NCI-H345 (cell line): Measurements from ENCODE around the gene ADIPOQ.
"Not testable (repeated sequence)": the region's sequence is repeated elsewhere in the genome, so short reads cannot be mapped to it uniquely, and the experiment has no call there.

Source experiments
- DNase-seq: peaks from one replicate; lab custom pipeline; 2025; lab: John Stamatoyannopoulos, UW

The ADIPOQ gene

DNA sequence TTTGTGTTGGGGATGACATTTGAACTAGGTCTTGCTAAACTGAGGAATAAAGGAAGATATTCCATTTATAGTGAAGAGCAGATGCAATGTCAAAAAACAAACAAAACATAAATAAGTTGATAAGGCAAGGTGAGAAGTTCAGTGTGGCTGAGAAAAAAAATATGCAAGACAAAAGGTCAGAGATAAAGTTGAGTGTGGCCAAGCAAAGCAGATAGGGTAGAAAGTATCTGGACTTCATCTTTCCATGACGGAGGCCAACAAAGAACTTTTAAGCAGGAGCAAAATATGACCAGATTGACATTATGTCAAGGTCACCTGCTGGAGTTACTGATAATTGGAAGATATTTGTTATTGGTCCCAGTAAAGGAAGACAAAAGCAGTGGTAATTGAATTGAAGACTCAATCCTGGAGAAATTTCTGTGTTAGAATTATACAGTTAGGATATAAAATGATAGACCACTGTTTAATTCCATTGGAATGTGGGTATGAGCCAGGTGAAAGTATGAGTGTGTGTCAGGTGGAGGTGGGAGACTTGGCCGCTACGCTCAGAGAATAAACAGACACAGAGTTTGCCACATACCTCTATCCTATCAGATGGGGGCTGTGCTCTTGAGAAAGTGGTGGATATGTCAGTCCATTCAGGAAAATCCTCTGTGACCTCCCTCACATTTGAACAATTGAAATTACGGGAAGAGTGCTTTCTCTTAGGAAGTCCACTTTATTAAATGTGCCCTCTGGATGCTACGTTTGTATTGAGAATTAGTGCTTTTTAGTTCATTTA, 28.1 kb downstream of the ADIPOQ start:
- DNase-seq, result no peak

DNA sequence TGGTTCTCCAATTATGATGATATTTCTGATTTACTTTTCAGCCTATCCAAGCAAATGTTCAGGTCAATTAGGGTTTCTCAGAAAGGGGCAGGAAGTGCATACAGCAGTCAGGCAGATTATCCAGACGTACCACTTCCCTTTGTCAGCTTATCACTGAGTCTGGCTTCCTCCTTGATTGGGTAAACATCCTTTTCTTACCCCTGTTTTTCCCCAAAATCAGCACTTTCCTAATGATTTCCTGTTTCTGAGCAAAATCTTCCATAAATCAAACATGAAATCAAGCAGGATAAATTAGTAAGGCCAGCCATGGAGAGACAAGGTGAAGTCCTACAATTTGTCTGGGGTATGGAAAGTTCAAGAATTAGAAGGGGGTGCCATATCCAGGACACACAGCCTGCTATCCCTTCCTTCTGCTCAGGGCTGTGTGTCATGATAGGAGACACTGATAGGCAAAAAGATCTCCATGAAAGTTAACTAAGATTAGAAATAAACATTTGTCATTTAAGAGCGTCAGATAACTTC, 29.0 kb downstream of the ADIPOQ start:
- no peak for DNase-seq

DNA sequence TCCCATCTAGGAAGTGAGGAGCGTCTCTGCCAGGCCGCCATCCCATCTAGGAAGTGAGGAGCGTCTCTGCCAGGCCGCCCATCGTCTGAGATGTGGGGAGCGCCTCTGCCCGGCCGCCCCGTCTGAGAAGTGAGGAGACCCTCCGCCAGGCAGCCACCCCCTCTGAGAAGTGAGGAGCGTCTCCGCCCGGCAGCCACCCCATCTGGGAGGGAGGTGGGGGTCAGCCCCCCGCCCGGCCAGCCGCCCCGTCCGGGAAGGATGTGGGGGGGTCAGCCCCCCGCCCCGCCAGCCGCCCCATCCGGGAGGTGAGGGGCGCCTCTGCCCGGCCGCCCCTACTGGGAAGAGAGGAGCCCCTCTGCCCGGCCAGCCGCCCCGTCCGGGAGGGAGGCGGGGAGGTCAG, 31.3 kb downstream of the ADIPOQ start:
- not testable (repeated sequence) for DNase-seq

DNA sequence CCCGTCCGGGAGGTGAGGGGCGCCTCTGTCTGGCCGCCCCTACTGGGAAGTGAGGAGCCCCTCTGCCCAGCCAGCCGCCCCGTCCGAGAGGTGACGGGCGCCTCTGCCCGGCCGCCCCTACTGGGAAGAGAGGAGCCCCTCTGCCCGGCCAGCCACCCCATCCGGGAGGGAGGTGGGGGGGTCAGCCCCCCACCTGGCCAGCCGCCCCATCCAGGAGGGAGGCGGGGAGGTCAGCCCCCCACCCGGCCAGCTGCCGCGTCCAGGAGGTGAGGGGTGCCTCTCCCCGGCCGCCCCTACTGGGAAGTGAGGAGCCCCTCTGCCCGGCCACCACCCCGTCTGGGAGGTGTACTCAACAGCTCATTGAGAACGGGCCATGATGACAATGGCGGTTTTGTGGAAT, 31.7 kb downstream of the ADIPOQ start:
- DNase-seq, result not testable (repeated sequence)

DNA sequence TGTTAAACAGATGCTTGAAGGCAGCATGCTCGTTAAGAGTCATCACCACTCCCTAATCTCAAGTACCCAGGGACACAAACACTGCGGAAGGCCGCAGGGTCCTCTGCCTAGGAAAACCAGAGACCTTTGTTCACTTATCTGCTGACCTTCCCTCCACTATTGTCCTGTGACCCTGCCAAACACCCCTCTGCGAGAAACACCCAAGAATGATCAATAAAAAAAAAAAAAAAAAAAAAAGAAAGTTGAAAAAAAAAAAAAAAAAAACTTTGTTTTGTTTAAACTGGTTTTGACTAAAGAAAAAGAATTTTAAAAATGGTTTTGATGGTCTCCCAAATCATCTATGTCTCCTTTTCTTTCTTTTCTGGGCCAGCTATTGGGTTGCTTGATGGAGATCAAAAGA, 32.3 kb downstream of the ADIPOQ start:
- not testable (repeated sequence) for DNase-seq

DNA sequence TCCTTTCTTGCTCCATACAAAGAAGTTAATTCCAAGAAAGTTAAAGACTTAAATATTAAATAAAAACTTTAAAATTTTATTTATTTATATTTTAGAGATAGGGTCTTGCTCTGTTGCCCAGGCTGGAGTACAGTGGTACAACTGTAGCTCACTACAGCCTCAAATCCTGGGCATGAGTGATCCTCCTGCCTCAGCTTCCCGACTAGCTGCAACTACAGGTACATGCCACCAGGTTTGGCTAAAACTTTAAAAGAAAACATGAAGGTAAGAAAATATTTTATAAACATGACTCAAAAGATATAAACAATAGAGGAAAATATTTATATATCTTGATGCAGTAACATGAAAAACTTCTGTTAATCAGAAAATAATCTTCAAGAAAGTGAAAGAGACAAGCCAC, 33.2 kb downstream of the ADIPOQ start:
- no peak for DNase-seq

DNA sequence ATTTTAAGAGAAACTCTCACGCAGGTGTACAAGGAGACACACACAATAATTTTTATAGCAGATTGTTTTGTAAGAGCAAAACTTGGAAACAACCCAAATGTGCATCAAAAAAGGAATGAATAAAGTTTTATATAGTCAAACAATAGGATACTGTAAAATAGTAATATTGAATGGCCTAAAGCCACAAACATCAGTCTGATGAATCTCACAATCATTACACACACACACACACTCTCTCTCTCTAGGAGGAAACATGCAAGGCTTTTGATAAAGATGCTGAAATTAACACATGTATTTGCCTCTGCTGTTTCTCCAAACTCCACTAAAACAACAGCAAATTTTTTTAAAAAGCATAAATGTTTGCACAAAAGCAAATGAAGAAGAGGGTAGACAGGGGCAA, 37.3 kb downstream of the ADIPOQ start:
- no peak for DNase-seq

DNA sequence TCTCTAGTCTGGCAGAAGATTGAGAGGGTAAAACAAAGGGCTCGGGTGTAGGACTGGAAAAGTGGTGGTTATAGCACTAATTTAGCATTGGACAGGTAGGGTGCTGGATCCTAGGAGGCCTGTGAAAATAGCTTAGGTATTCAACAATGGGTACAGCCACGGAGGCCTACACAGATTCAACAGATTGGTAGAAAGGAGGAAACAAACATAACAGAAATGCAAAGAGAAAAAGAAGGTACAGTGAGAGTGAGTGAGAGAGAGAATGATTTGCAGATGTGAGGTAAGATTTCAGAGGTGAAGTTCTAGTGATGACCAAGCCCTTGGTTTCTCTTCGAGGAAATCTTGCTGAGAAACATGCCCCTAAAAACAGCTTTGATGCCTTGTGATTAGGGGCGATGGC, 37.9 kb downstream of the ADIPOQ start:
- DNase-seq, result no peak

DNA sequence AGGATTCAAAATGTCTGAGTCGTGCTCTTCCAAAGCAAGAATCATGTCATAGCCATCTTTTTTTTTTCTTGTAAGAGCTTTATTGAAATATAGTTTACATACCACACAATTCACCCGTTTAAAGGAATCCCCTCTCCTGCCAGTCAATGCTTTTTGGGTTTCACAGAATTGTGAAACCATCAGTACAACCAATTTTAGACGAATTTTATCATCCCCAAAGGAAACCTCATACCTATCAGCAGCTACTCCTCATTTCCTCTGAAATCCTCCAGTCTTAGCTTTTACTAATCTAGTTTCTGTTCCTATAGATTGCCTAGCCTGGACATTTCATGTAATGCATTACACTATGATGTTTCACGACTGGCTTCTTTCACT, 39.6 kb downstream of the ADIPOQ start:
- DNase-seq, result no peak

DNA sequence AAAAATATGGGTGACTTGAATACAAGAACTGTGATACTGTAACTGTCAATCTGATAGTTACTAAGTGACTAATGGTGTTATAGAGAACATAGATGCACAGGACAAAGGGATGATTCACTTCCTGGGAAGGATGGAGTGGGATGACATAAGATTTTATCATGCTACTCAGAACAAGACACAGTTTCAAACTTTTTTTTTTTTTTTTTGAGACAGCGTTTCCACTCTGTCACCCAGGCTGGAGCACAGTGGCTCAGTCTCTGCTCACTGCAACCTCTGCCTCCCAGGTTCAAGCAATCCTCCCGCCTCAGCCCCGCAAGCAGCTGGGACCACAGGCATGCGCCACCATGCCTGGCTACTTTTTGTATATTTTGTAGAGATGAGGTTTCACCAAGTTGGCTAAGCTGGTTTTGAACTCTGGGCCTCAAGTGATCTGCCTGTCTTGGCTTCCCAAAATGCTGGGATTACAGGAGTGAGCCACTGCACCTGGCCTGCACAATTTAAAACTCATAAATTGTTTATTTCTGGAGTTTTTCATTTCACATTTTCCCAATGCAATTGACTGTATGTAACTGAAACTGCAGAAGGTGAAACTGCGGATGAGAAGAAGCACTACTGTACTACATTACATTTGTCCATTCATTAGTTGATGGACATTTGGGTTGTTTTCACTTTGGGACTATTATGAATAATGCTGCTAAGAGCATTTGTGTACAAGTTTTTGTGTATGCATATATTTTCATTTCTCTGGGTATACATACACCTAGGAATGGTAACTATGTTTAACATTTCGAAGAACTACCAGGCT, 40.6 kb downstream of the ADIPOQ start:
- DNase-seq, result no peak

DNA sequence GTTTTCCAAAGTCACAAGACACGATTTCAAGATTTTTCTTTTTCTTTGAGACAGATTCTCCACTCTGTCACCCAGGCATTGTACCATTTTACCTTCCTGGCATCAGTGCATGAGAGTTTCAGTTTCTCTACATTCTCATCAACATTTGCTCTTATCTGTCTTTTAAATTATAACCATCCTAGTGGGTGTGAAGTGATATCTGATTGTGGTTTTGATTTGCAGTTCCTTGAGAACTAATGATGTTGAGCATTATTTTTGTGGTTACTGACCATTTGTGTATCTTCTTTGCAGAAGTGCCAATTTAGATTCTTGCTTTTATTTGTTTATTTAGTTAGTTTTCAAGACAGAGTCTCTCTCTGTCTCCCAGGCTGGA, 41.2 kb downstream of the ADIPOQ start:
- no peak for DNase-seq

DNA sequence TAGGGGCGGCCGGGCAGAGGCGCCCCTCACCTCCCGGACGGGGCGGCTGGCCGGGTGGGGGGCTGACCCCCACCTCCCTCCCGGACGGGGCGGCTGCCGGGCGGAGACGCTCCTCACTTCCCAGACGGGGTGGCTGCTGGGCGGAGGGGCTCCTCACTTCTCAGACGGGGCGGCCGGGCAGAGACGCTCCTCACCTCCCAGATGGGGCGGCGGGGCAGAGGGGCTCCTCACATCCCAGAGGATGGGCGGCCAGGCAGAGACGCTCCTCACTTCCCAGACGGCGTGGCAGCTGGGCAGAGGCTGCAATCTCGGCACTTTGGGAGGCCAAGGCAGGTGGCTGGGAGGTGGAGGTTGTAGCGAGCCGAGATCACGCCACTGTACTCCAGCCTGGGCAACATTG, 42.4 kb downstream of the ADIPOQ start:
- not testable (repeated sequence) for DNase-seq

DNA sequence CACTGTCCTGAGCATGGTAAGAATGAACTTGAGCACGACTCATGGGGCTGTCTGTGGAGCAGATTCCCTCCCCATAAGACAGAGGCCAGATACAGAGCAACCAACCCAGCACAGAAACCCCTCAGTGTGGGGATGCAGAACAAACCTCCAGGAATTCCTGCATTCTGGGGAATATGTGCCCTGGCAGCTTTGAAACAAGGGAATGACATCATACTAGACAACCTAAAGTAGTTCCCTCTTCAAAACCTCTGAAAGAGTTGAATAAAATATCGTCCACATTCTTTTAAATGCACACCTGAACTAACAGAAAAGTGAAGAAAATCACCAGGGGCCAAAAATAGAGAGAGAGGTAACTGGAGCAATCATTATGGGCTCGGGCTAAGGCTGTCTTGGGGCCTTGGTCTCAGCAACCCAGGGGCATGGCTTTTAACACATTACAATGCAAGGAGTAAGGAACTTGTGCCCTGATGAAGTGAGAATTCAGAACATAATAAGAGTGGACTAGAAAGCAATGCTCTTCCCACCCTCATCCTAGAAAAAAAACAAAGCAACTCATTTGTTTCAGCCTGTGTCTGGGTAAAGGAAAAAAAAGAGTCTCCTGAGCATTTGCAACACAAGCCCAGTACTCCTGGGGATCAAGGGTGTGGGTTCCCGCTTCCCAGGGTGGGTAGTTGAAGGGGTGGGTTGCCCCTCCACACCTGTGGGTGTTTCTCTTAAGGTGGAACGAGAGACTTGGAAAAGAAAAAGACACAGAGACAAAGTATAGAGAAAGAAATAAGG, 43.9 kb downstream of the ADIPOQ start:
- no peak for DNase-seq

DNA sequence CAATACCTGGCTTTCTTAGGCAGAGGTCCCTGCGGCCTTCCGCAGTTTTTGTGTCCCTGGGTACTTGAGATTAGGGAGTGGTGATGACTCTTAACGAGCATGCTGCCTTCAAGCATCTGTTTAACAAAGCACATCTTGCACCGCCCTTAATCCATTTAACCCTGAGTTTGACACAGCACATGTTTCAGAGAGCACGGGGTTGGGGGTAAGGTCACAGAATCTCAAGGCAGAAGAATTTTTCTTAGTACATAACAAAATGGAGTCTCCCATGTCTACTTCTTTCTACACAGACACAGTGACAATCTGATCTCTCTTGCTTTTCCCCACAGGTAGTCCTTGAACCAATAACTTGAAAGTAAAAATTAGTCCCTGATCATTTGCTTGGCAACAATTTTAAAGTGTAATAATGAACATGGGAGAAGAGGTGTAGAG, 45.0 kb downstream of the ADIPOQ start:
- DNase-seq, result not testable (repeated sequence)

DNA sequence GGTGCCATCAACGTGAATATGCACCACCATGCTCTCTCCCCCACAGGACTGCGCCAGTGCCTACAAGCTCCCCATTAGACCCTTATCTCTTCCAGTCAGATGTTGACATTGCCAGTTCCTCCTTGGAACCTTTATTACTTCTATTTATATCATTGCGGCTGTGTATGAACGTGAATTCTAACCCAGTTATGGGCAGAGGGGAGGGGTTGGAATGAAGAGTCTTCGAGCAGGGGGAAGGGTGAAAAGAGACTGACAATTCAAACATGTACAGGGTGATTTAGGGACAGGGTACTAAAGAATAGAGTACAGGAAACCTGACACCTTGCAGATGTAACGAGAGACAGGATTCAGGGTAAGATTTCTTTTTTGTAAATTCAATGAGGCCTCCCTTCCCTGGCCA, 46.1 kb downstream of the ADIPOQ start:
- DNase-seq, result no peak

DNA sequence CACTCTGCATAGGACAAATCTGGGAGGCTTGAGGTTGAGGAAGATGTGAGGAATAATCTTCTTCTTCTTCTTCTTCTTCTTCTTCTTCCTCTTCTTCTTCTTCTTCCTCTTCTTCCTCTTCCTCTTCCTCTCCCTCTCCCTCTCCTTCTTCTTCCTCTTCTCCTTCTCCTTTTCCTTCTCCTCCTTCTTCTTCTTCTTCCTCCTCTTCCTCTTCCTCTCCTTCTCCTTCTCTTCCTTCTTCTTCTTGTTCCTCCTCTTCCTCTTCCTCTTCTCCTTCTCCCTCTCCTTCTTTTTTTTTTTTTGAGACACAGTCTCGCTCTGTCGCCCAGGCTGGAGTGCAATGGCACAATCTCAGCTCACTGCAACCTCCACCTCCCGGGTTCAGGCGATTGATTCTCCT, 47.2 kb downstream of the ADIPOQ start:
- DNase-seq, result not testable (repeated sequence)

DNA sequence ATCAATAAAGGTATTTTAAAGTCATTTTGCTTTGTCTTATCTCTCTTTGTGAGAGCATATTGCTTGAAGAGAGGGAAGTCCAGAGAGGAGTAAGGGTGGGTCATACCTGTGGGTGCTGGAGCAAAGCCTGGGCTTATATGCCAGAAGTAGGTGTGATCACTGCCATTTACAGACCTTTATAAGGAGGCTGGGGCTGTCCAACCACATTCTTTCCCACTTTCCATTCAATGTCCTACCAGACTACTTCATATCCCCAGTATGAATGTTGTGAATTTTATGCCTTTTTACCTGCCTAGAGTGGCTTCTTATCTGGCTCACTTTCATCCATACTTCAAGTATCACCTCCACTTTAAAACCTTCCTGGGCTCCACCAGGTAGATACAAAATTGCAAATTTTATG, 48.4 kb downstream of the ADIPOQ start:
- no peak for DNase-seq

DNA sequence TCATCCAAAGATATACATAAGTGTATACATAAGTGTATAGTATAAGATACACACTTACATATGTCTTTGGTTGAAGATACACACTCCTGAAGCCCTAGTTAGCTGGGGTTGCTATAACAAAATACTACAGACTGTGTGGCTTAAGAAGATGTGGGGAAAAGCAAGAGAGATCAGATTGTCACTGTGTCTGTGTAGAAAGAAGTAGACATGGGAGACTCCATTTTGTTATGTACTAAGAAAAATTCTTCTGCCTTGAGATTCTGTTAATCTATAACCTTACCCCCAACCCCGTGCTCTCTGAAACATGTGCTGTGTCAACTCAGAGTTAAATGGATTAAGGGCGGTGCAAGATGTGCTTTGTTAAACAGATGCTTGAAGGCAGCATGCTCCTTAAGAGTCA, 50.6 kb downstream of the ADIPOQ start:
- not testable (repeated sequence) for DNase-seq

DNA sequence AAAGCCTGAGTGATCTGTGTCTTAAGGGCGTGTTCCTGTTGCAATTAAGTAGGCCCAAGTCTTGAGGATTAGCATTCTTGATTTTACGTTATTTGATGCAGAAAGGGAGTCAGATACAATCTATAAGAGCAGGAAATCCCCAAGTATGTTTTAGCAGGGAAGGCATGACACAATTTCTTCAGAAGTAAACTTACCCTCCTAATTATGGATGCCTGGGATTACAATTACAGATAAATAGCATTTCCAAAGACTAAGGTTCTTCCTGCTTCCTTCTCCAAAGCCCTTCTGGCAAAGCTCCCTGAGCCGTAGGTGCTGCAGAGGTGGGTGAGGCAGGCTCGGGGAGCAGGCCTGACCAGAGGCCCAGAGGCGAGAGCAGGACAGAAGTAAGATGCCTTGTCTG, 52.9 kb downstream of the ADIPOQ start:
- no peak for DNase-seq

DNA sequence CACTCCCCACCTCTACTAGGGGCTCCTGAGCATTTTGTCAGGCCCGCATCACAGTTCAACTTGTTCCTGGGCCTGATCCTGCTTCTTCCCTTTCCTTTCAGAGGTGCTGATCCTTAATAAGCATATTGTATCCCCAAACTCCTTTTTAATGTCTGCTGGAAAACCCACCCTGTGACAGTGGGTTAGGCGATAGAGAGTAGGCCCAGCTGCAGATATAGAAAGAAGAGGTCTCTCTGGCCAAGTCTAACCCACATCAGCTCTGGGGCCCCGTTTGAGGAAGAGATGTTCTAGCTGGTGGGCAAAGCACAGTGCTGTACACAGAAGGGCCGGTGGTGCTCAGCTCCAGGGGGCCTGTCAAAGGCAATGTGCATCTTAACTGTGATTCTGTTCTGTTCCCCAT, 53.5 kb downstream of the ADIPOQ start:
- no peak for DNase-seq

DNA sequence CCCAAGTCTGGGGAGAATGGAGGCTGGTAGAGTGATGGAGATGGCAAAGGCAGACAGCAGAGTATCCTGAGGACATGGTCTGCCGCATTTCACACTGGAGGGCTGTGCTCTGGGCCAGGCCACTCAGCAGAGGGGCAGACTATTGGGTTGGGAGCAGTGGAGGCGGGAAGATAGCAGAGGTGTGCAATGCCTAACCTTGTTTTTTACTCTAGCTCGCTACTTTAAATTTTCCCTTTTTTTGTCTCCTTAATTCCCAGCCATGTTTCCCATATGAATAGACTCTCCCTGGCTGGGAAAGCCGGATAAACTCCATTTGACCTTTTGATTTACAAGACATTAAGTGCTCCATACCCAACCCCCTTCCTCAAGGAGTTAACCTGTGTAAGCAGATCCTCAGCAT, 54.4 kb downstream of the ADIPOQ start:
- no peak for DNase-seq

DNA sequence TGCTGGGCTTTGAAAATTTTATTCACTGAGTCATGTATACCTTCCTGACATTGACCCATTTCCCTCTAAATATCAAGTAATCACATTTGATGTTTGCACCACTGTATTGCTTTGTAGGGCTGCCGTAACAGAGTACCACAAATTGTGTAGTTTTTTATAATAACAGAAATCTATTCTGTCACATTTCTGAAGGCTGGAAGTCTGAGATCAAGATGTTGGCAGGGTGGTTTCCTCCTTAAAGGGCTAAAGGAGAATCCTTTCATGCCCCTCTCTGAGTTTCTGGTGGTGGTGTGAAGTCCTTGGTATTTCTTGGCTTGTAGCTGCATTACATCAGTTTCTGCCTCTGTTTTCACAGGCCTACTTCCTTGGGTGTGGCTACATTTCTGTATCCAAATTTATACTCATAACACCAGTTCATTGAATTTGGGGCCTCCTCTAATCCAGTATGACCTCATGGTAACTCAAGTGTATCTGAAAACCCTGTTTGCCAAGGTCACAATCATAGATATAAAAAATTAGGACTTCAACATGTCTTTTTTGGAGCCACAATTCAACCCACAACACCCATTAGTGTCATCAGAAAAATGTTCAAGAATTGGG, 58.7 kb downstream of the ADIPOQ start:
- DNase-seq, result no peak
